GM12874 (cell line): ENCODE data around the gene CCDC33.

Experiments used
- CTCF ChIP-seq: IDR thresholded peaks from 2 replicates; pipeline ENCODE4 v1.5.1; 2011; ENCODE audit warnings: low read depth, mild to moderate bottlenecking, control low read depth, low read length, moderate library complexity; ENCODE audit not compliant: insufficient read depth

The CCDC33 gene

GRCh38 chr15:74243431-74243830, 7.3 kb downstream of the CCDC33 start:
- TF ChIP-seq CTCF = no peak

DNA sequence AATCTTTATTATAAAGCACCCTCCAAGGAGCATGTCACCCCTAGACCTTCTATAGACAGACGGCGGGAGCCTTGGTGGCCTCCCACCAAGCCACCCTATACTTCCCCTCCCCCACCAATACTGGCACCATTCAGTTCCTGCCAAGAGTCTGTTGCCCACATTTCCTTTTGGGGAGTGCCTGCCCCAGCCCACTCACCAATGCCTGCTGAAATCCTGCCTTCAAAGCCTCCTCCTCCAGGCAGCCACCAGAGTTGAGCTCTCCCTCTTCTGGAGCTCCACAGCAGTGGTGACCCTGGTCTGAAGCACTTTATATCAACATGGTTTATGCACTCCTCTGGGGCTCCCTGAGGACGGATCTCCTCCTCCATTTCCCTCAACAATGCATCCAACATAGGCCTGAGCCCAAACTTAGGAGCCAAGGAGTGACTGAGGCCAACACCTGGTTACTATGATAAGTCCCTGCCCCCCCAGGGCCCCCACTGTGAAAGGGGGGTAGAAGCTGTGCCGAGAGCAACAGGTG, 8.8 kb downstream of the CCDC33 start:
- no peak for TF ChIP-seq CTCF

DNA sequence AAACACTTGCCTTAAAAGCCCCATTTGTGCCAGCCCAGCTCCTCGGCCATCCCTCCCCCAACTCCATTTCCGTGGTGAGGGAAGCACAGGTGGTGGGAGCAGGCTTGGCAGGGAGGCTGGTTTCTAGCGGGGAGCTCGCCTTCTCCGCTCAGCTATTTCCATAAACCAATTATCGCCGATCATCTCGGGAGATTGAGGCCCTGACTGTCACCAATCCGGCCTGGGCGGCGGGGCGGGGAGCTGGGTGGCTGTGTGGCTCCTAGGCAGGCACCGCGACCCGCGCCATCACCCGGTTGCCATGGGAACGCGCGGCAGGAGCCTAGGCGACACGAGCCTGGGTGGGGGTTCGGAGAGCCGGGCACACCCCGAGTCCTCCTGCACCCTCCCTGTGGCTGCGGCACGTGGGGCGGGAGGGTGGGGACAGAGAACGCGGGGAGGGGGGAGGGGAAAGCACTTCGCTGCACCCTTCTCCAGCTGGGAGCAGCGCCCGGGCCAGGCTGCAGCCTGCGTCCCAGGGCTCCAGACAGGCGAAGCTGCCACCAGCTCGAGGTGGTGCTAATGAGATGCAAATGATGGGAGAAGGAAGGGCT, 9.3 kb downstream of the CCDC33 start:
- TF ChIP-seq CTCF = no peak

DNA sequence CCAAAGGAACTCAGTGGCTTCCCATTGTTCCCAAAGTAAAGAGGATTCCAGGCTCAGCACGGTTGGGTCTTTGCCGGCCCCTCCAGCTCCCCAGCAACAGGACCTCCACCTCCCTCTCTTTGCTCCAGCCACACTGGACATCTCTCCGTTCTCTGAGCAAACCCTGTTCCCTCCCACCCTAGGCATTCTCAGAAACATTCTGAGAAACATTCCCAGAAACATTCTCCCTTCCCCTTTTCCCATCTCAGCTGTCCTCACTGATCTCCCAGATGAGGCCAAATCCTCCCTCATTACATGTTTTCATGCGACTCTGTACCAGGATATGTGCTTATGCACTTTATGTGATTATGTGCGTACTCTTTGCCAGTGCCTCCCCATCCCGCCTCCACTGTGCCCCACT, 14.1 kb downstream of the CCDC33 start:
- no peak for TF ChIP-seq CTCF

GRCh38 chr15:74251131-74251811, 15.1 kb downstream of the CCDC33 start:
- no peak for TF ChIP-seq CTCF

DNA sequence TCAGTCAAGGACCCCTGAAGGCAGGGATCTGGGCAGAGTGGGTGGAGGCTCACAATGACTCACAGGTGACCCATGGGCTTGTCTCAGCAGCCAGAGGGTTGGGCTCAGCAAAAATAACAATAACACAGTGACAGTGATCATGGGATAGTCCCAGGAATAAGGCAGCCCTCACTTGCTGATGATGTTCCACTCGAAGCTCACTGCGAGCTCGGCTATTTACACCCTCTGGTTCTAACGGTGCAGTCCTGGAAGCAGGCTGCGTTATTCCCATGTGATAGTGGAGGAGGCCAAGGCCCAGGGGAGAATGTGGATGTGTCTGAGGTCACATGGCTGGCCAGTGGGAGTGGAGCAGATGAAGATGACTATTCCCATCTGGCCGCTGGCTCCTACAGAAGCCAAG, 16.2 kb downstream of the CCDC33 start:
- TF ChIP-seq CTCF = no peak

DNA sequence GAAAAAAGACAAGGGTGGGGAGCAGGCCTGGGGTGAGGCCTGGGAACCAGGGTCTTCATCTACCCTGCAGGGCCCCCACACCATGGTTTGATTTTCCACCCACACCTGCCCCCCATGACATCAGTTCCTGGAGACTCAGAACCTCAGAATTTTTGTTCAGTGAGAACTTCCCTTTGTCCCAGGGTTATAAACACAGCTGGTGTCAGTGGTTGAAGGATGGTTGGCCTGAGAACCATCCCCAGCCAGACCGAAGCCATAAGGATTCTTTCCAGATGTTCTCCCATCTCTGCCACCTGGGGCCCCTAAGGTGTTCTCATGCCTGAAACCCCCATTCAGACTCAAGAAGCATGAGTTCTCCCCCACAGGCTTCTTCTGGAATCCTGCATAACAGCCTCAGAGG, 16.6 kb downstream of the CCDC33 start:
- TF ChIP-seq CTCF = no peak
